SJSA1 (cell line): Measurements from ENCODE around the gene GRIA2. TPM values are rescaled to one million over a fixed set of nuclear protein-coding genes. Genes with fewer than 3 reads are reported as not detected.
"Not testable (repeated sequence)": the region's sequence is repeated elsewhere in the genome, so short reads cannot be mapped to it uniquely, and the experiment has no call there.

Experiments
- DNase-seq, 2 experiments: peaks; one replicate each; pipeline ENCODE4 v3.0.0-alpha.2; 2015 to 2020; ENCODE audit warnings: low spot score in 2 of 2, low read depth in 1 of 2
- H3K27ac ChIP-seq: fragments of 250-450 bp; sonication (Bioruptor Pico); 2 replicates; pipeline ENCODE4 v1.5.1; 2020; ENCODE audit warnings: mild to moderate bottlenecking, moderate library complexity
- H3K27me3 ChIP-seq: fragments of 250-450 bp; sonication (Bioruptor Pico); replicated peaks from 2 replicates; pipeline ENCODE4 v1.5.1; 2020; ENCODE audit warnings: mild to moderate bottlenecking, moderate library complexity
- H3K36me3 ChIP-seq: fragments of 250-450 bp; sonication (Bioruptor Pico); 2 replicates; pipeline ENCODE4 v1.5.1; 2020; ENCODE audit warnings: mild to moderate bottlenecking
- H3K4me1 ChIP-seq: fragments of 250-450 bp; sonication (Bioruptor Pico); replicated peaks from 2 replicates; pipeline ENCODE4 v1.6.1; 2021; ENCODE audit warnings: mild to moderate bottlenecking
- H3K4me3 ChIP-seq: fragments of 250-450 bp; sonication (Bioruptor Pico); 2 replicates; pipeline ENCODE4 v1.5.1; 2020; ENCODE audit warnings: mild to moderate bottlenecking
- H3K9me3 ChIP-seq: fragments of 250-450 bp; sonication (Bioruptor Pico); replicated peaks from 2 replicates; pipeline ENCODE4 v1.5.1; 2020; ENCODE audit warnings: mild to moderate bottlenecking
- total RNA-seq: library from RNA; depleted of rRNA; stranded (reverse); fragments of >200 nt; shearing (Covaris generic); gene quantifications from 2 replicates; pipeline ENCODE4 v1.2.3, GENCODE V29; 2014

GRIA2 gene
- total RNA-seq, 1 experiment from 2014 or later = not detected

- no peak overlapping the region for H3K27ac ChIP-seq
- H3K4me1 ChIP-seq = peaks cover 6% of the 10 kb centered on the region
- no peaks in the 10 kb centered on the region for H3K36me3 ChIP-seq
- DNase-seq = no peak
- H3K9me3 ChIP-seq = peaks cover 5% of the 10 kb centered on the region
- peaks cover 51% of the 10 kb centered on the region for H3K27me3 ChIP-seq
- no peak overlapping the region for H3K4me3 ChIP-seq
Observed at GRCh38 chr4:157223456-157223855, 2.9 kb downstream of the GRIA2 start.

- peaks cover 6% of the 10 kb centered on the region for H3K4me1 ChIP-seq
- peaks cover 46% of the 10 kb centered on the region for H3K27me3 ChIP-seq
Observed at GRCh38 chr4:157225096-157225495, 4.6 kb downstream of the GRIA2 start.

DNA sequence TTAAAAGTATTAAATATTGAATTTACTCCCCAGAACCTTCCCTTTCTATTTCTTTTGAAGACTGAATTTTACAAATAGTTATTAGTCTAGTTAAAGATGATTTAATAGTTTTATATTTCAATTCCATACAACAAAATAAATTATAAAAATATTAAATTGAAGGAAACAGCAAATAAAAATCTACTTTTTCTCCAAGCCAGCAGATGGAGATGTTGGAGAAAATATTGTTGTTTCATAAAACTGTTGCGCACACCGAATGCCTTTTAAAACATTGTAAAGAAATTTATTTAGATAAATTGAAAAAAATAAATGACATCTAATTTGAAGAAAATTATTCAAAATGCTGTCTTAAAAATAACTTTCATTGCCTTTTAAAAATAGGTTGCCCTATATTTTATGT, 5.5 kb downstream of the GRIA2 start:
- peaks cover 37% of the 10 kb centered on the region for H3K27me3 ChIP-seq
- no peak for DNase-seq

More at GRCh38 chr4:157225096-157225495, 4.6 kb downstream of the GRIA2 start:
- Histone ChIP-seq H3K4me3 (no peak overlapping the region), H3K36me3 (no peaks in the 10 kb centered on the region), H3K9me3 (peaks cover 5% of the 10 kb centered on the region), H3K27ac (no peak overlapping the region)
- DNase-seq = no peak

GRCh38 chr4:157226601-157227000, 6.1 kb downstream of the GRIA2 start:
- Histone ChIP-seq H3K4me1 (no peaks in the 10 kb centered on the region), H3K9me3 (no peaks in the 10 kb centered on the region; the same call in 1 of the 2 replicates), H3K27ac (no peak overlapping the region), H3K4me3 (no peak overlapping the region), H3K36me3 (no peaks in the 10 kb centered on the region), H3K27me3 (peaks cover 31% of the 10 kb centered on the region)
- DNase-seq = no peak

More for the DNA sequence above, 5.5 kb downstream of the GRIA2 start:
- Histone ChIP-seq H3K36me3 (no peaks in the 10 kb centered on the region), H3K27ac (no peak overlapping the region), H3K4me1 (no peaks in the 10 kb centered on the region), H3K4me3 (no peak overlapping the region), H3K9me3 (no peaks in the 10 kb centered on the region; the same call in 1 of the 2 replicates)

DNA sequence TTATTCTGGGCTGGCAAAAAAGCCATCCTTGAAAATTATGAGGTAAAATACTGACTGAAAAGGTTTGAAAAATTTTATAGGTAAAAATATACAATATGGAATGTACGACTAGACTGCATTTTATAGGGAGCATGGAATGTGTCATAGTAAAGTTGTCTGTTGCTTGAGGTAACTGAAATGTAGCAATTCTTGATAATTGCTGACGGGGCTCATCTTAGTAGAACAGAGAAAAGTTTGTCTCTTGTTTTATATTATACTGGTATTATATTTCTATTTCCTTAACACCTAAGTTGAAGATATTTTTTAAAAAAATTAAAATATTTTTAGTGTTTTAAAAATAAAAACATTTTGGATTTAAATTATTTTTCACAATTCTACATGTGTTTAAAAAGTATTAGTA, 11.0 kb downstream of the GRIA2 start:
- Histone ChIP-seq H3K9me3 (no peaks in the 10 kb centered on the region), H3K27ac (no peak overlapping the region), H3K4me1 (no peaks in the 10 kb centered on the region), H3K36me3 (no peaks in the 10 kb centered on the region), H3K4me3 (no peak overlapping the region), H3K27me3 (peaks cover 3% of the 10 kb centered on the region)
- DNase-seq = no peak

GRCh38 chr4:157242871-157243270, 22.3 kb downstream of the GRIA2 start:
- Histone ChIP-seq H3K36me3 (no peaks in the 10 kb centered on the region), H3K4me3 (no peak overlapping the region), H3K4me1 (no peaks in the 10 kb centered on the region), H3K27ac (no peak overlapping the region), H3K9me3 (no peaks in the 10 kb centered on the region), H3K27me3 (no peaks in the 10 kb centered on the region)
- DNase-seq = no peak

DNA sequence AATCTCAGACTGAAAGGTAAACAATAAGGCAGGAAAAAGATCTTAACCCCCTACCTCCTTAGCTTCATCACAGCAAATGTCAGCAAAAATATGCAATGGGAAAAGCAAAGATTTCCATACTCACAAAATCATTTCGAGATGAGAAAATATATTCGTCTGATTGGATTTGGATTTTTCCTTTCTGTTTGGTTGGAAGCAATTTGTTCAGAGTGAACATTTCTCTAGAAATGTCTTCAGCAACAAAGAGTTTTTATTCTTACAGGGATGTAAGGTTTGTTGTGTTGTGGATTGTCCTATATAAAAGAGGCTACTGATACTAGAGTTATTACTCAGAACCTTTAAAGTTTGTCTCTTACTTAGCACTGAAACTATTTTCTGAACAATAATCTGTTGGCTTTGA, 23.8 kb downstream of the GRIA2 start:
- Histone ChIP-seq H3K36me3 (no peaks in the 10 kb centered on the region), H3K27me3 (no peaks in the 10 kb centered on the region), H3K4me3 (no peak overlapping the region), H3K27ac (no peak overlapping the region), H3K9me3 (no peaks in the 10 kb centered on the region), H3K4me1 (no peaks in the 10 kb centered on the region)
- no peak for DNase-seq

DNA sequence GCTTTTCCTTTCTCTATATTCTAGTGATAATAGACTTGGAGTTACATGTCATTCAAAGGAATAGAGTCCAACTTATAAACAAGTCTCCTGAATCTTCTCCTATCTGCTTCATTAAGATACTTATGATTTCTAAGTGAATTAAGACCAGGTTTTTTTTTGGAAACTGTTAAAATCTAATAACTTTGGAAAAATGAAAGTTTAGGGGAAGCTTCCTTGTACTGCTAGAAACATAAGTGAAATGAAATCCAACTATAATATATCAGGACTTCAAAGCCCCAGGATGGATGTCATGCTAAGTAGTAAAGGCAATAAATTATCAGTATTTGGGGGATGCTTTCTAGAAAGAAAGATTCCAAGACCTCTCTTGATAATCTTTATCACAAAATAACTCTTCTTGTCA, 24.8 kb downstream of the GRIA2 start:
- H3K4me1 ChIP-seq = no peaks in the 10 kb centered on the region
- H3K27ac ChIP-seq = no peak overlapping the region
- H3K36me3 ChIP-seq = no peaks in the 10 kb centered on the region
- H3K4me3 ChIP-seq = no peak overlapping the region
- no peaks in the 10 kb centered on the region for H3K27me3 ChIP-seq
- no peaks in the 10 kb centered on the region for H3K9me3 ChIP-seq
- no peak for DNase-seq

- Histone ChIP-seq H3K9me3 (no peaks in the 10 kb centered on the region), H3K36me3 (no peaks in the 10 kb centered on the region), H3K27ac (no peak overlapping the region), H3K4me1 (no peaks in the 10 kb centered on the region), H3K4me3 (no peak overlapping the region), H3K27me3 (no peaks in the 10 kb centered on the region)
- no peak for DNase-seq
Observed at GRCh38 chr4:157246964-157247363, 26.4 kb downstream of the GRIA2 start.

- not testable (repeated sequence) for H3K9me3 ChIP-seq, H3K36me3 ChIP-seq, H3K27ac ChIP-seq, H3K4me3 ChIP-seq, H3K4me1 ChIP-seq, H3K27me3 ChIP-seq, DNase-seq
Observed at GRCh38 chr4:157258165-157258564, 37.6 kb downstream of the GRIA2 start.

DNA sequence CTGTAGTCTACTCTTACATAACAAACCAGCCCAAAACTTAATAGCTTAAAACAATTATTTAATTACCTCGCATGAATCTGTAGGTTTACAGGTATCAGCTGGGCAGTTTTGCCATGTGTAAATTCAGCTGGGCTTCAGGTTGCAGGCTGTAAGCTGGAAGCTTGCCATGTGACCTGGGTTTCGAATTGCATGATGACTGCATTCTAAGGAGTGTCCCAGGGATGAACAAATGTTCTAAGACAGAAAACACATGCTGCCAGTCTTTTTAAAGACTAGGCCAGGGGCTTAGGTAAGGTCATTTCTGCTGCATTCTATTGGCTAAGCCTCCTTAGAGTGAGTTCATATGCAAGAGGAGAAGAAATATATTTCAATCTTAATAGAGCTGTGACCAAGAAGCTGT, 44.8 kb downstream of the GRIA2 start:
- Histone ChIP-seq H3K9me3 (no peaks in the 10 kb centered on the region), H3K27ac (no peak overlapping the region), H3K36me3 (no peaks in the 10 kb centered on the region), H3K4me3 (no peak overlapping the region), H3K27me3 (0 out of 2 replicates have a peak, but pooled peaks cover 3% of the 10 kb centered on the region), H3K4me1 (no peaks in the 10 kb centered on the region)
- no peak for DNase-seq

DNA sequence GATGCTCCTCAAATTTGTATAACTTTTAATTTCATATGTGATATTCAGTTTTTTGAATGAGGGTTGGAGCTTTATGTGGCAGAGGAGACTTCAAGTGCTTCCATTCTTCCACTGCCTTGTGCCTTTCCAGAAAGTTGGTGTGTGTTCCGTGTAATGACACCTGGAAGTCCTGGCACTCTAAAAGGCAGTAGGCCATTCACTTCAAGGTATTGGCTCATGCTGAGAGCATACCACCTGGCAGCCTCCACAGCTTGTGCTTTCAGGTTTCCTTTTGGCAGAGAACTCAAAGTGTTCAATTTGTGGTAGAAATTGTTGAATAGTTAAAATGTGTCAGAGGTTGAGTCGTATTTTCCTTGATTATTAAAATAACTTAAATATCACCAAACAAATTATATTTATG, 49.6 kb downstream of the GRIA2 start:
- Histone ChIP-seq H3K27me3 (0 out of 2 replicates have a peak, but pooled peaks cover 8% of the 10 kb centered on the region), H3K9me3 (no peaks in the 10 kb centered on the region), H3K36me3 (no peaks in the 10 kb centered on the region), H3K27ac (no peak overlapping the region), H3K4me1 (no peaks in the 10 kb centered on the region), H3K4me3 (no peak overlapping the region)
- DNase-seq = no peak

DNA sequence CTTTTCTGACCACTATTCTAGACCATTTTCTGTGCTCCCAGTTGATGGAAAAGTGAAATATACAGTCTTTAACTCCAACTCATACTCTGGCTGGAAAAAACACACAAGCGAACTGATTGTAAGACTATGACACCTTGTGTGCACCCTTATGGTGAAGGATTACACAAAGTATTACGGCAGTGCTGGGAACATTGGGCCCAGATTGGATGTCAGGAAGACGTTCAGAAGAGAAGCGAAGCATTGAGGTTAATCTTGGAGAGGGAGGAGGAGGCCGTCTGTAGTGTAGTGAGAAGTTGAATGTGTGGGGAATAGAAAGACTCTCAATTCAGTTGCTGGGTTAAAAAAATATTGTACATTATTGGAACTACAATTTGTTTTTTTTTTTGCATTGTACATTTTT, 50.0 kb downstream of the GRIA2 start:
- DNase-seq = no peak
- no peaks in the 10 kb centered on the region for H3K36me3 ChIP-seq
- H3K27me3 ChIP-seq = 0 out of 2 replicates have a peak, but pooled peaks cover 8% of the 10 kb centered on the region
- H3K4me3 ChIP-seq = no peak overlapping the region
- no peaks in the 10 kb centered on the region for H3K9me3 ChIP-seq
- no peaks in the 10 kb centered on the region for H3K4me1 ChIP-seq
- H3K27ac ChIP-seq = no peak overlapping the region

DNA sequence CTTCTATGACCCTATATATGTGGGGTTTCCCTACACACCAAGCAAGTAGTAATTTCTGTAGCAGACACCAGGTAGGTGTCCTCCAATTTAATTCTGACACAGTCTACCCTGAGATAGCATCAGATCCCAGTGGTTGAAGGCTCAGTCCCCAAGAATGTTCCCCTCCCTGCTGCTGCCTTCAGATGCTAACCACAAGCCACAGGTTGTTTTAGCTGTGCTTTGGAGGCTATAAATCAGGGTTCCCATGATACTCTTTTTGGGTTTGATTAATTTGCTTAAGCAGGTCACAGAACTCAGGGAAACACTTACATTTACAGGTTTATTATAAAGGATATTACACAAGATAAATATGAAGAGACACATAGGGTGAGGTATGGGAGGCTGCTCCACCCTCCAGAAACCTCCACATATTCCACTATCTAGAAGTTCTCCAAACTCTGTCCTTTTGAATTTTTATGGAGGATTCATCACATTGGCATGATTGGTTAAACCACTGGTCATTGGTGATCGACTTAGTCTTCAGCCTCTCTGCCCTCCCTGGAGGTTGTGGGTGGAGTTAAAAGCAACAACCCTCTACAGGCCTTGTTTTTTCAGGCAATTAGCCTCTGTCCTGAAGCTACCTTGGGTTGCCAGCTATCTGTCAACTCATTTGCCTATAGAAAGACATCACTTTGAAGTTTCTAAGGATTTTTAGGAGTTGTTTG, 50.8 kb downstream of the GRIA2 start:
- H3K36me3 ChIP-seq = no peaks in the 10 kb centered on the region
- no peaks in the 10 kb centered on the region for H3K9me3 ChIP-seq
- no peak overlapping the region for H3K4me3 ChIP-seq
- H3K27ac ChIP-seq = no peak overlapping the region
- no peak for DNase-seq
- 0 out of 2 replicates have a peak, but pooled peaks cover 8% of the 10 kb centered on the region for H3K27me3 ChIP-seq
- no peaks in the 10 kb centered on the region for H3K4me1 ChIP-seq

DNA sequence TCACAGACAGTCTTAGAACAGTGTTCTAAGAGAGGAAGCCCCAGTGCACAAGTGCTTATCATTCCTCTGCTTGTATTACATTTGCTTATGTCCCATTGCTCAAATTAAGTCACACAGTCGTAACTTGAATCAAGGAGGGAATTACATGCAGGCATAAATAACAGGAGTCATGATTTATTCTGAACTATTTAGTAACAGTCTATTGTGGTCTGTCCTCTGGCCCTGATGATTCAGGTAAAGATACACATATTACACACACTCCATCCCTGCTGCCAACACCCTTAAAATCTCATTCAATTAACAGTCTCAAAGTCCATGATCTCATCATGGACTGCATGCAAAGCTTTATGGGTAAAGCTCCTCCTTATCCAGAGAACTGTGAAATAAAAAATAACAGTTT, 60.1 kb downstream of the GRIA2 start:
- no peak overlapping the region for H3K27ac ChIP-seq
- H3K27me3 ChIP-seq = no peaks in the 10 kb centered on the region
- DNase-seq = no peak
- no peaks in the 10 kb centered on the region for H3K36me3 ChIP-seq
- H3K4me3 ChIP-seq = no peak overlapping the region
- H3K9me3 ChIP-seq = no peaks in the 10 kb centered on the region
- no peaks in the 10 kb centered on the region for H3K4me1 ChIP-seq
